ENCODE results near the gene NHSL2.

- TF ChIP-seq CTCF (conservative IDR thresholded peaks at IDR 0.05; ENCODE audit: low read depth in 2 of 2) (no peak), REST (IDR thresholded peaks at IDR 0.05; ENCODE audit: unreplicated experiment) (no peak), ZNF462 (CRISPR knock-in tag; IDR thresholded peaks at IDR 0.05) (no peak), EZH2phosphoT487 (IDR thresholded peaks at IDR 0.05; ENCODE audit: unreplicated experiment) (no peak), EZH2 (IDR thresholded peaks at IDR 0.05; ENCODE audit: low read depth, unreplicated experiment) (no peak), POLR2AphosphoS5 (IDR thresholded peaks at IDR 0.05; ENCODE audit: low read depth) (no peak), ZNF331 (CRISPR knock-in tag; IDR thresholded peaks at IDR 0.05; ENCODE audit: low read depth) (no peak), CREB1 (CRISPR knock-in tag; IDR thresholded peaks at IDR 0.05; ENCODE audit: low read depth) (no peak), ETS1 (IDR thresholded peaks at IDR 0.05) (no peak), JUNB (IDR thresholded peaks at IDR 0.05; ENCODE audit: unreplicated experiment) (no peak)
Observed at GRCh38 chrX:72053508-72053907, 142.9 kb downstream of the NHSL2 start.

Measured in GM23338 (cell line).